Islet of Langerhans (tissue), 1 donor: ENCODE data around the gene RBM43.
"Not testable (repeated sequence)": the region's sequence is repeated elsewhere in the genome, so short reads cannot be mapped to it uniquely, and the experiment has no call there.

Source experiments
- FAIRE-seq: peaks from one replicate; lab custom pipeline; 2011; peaks lifted over from hg19 to GRCh38; lab: Jason Lieb, UNC

The RBM43 gene

GRCh38 chr2:151268085-151268484, 6.4 kb upstream of the RBM43 start:
- no peak for FAIRE-seq

GRCh38 chr2:151267537-151267936, 5.9 kb upstream of the RBM43 start:
- FAIRE-seq: no peak

DNA sequence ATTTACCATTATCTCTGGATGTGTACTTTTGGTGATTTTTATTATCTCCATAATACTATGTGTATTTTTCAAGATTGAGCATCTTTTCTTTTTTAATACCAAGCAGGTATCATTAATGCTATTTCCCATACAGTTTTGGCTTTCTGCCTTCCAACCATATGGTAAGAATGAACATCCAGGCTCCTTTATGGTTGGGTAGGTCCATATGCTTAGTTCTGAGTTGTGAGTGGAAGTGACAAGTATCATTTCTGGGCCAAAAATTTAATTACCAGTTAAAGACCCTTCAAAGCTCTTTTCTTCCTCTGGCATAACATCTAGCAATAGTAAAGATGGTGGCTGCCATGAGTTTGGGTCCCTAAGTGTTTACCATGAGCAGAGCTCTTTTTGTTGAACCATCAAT, 4.3 kb upstream of the RBM43 start:
- no peak for FAIRE-seq

DNA sequence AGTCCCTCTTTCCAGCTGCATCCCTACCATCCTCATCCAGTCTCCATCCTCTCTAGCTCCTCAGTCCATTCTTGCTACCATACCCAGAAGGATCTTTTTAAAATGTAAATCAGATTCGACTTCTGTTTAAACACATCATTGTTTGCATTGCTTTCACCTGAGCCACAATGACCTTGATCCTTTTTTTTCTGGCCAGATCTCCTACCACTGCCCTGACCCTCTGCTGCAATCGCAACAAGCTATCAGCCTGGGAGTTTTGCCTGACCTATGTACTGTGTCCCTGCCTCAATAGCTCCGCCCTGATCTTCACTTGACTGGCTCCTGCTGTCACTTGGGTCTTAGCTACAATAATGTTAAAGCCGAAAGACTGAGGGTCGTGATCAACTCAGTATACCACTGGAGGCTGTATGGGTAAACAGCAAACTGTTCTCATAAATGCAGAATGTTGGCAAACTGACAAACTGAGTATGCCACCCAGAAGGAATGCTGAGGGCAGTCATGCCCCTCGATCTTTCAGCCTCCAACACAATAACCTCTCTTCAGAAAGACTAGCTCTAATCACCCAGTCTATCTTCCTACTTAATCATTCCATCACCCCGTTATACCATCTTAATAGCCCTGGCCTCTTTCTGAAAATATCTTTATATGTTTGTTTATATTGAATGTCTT, 2.6 kb upstream of the RBM43 start:
- no peak for FAIRE-seq

DNA sequence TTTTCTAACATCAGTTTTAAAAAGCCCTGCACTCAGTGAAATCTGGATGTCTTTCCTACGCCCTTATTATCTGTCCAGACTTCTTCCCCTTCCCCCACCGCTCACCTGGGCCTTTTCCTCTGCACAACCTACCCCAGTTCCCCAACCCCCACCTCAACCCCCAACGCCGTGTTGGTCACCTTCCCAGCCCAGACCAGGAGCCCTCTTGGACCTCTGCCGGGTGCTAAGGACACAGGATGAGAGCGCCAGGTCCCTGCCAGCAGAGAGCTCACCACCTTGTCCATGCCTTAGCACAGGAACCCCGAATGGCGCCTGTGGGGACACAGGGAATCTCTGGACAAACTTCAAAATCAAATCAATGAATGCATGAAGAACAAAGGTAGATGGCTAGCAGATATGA, 966 bp upstream of the RBM43 start:
- FAIRE-seq: no peak

DNA sequence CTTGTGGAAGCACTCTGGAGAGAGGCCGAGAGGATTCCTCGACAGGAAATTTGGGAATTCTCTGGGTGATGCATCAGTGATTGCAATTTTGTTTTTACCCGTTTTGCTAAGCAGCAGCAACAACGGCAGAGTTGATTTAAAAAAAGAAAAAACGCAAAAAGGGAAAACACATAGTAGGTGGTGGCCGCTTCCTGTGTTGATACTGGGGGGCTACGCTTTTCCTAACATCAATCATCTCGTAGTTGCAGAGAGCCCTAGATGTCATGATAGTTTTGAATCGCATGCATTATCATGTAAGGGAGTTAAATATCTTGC, 271 bp upstream of the RBM43 start:
- no peak for FAIRE-seq

DNA sequence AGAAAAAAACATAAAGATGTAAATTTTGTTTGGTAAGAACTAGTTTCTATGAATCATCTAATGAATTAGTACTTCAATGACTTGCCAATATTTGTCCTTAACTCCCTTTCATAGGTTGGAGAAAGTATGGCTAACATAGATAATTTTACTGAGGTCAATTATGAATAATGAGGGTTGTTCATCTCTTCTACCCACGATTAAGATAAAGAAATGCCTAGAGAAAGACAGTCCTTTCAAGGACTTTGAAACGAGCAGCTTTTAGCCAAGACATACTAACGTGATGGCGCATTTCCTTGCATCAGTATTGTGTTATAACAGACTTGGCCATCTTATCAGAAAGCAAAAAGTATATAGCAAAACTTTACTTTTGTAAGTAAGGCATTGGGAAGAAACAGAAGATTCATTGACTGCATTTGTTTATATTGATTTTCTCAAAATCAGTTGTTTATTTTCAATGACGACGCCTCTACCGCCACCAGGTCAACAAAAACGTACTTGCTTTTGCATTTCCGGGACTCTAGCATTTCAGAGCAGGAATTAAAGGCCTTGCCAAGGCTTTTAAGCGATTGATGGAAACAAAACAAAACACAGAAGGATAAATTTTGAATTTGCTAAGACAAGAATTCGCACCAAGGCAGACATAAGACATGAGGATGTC, 961 bp downstream of the RBM43 start:
- no peak for FAIRE-seq

DNA sequence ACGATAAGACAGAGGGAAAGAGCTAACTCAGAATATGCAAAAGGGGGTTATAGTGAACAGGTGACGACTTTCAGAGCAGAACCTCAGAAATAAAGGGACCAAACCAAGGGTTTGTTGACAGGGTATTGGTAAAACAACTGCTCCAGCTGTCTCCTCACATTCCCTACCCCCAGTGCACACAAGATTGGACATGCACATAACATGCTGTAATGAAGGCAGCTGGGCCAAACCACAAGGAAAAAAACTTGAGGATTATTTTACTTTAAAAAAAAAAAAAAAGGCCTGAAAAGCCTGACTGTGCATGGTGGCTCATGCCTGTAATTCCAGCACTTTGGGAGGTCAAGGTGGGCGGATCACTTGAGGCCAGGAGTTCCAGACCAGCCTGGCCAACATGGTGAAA, 3.5 kb downstream of the RBM43 start:
- no peak for FAIRE-seq

- FAIRE-seq: no peak
Observed at GRCh38 chr2:151252646-151253045, 9.0 kb downstream of the RBM43 start.

- no peak for FAIRE-seq
Observed at GRCh38 chr2:151251012-151251411, 10.7 kb downstream of the RBM43 start.

DNA sequence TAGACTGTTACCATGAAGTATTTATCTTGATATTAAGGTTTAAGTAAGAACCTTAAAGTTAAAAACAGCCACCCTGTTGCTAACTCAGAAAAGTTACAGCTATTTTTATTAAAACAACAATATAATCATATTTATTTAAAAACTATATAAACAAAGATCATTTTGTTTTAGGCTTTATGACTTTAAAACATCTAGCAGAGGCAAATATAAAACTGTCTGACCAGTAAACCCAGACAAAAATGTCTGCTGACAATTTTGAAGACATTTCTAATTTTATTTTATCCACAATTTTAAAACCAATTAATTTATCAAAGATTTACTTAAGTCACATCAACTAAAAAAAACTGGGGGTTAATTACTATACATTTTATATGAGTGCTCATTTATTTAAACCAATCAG, 14.2 kb downstream of the RBM43 start:
- no peak for FAIRE-seq

- FAIRE-seq: no peak
Observed at GRCh38 chr2:151246152-151246551, 15.5 kb downstream of the RBM43 start.

GRCh38 chr2:151243468-151243867, 18.2 kb downstream of the RBM43 start:
- no peak for FAIRE-seq

GRCh38 chr2:151241224-151241623, 20.4 kb downstream of the RBM43 start:
- no peak for FAIRE-seq

DNA sequence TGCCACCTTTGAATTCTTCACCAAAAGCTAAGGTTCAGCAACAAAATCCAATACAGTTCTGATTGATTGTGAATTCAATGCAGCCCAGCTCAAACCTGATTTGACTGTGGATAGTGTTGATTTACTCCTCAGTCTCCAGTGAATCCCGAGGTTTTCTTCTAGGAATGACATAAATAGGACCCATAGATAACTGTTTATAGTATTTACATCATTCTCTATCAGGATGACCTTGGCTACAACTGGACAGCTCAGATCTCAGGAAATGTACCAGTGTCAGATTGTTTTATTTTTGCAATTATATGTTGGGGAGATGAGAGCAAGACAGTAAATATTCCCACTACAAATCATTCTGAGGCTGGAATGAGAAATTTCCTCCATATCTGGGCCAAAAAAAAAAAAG, 21.2 kb downstream of the RBM43 start:
- no peak for FAIRE-seq

GRCh38 chr2:151239624-151240023, 22.0 kb downstream of the RBM43 start:
- no peak for FAIRE-seq

- FAIRE-seq: peak; percentile 72
Observed at GRCh38 chr2:151238527-151239487, 22.9 kb downstream of the RBM43 start.

DNA sequence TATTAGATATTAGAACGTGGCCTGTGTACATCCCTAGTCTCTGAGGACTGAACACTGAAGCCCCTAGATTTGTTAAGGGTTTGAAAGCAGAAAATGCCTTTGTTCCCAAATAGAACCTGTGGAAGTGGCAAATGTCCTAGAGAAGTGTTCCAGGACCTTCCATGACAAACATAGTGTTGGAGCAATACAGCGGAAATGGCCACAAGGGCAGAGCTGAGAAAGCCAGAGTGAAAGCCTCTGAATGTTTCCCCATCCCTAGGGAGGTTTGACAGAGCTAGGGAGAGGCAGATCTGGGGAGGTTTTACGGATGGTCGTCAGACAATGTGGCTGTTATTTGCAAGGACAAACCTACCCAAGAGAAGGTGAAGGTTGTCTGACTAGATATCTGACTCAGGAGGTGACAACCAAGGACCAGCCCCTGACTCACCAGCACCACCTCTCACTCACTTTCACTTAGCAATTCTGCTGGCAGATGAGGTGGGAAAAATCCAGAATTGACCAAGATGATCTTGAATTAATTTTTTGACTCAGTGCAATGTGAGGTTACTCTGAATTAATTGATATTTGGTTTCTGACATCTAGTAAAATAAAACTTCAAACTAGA, 24.1 kb downstream of the RBM43 start:
- FAIRE-seq: no peak

DNA sequence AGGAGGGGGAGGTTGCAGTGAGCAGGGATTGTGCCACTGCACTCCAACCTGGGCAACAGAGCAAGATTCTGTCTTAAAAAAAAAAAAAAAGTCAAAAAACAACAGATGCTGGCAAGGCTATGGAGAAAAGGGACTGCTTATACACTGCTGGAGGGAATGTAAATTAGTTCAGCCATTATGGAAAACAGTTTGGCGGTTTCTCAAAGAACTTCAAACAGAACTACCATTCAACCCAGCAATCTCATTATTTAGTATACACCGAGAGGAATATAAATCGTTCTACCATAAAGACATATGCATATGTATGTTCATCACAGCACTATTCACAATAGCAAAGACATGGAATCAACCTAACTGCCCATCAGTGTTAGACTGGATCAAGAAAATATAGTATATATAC, 27.9 kb downstream of the RBM43 start:
- not testable (repeated sequence) for FAIRE-seq

DNA sequence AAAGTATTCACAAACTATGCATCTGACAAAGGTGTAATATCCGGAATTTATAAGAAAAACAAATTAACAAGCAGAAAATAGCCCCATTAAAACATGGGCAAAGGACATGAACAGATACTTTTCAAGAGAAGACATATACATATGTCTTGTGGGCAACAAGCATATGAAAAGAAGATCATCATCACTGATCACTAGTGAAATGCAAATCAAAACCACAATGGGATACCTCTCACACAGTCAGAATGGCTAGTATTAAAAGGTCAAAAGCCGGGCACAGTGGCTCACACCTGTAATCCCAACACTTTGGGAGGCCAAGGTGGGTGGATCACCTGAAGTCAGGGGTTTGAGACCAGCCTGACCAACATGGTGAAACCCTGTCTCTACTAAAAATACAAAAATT, 28.4 kb downstream of the RBM43 start:
- FAIRE-seq: not testable (repeated sequence)

- FAIRE-seq: no peak
Observed at GRCh38 chr2:151230627-151231140, 31.0 kb downstream of the RBM43 start.

GRCh38 chr2:151228847-151229512, 32.7 kb downstream of the RBM43 start:
- FAIRE-seq: no peak
